Lower lobe of right lung (tissue), 2 donors: ENCODE data around the gene RNF144A. TPM values are rescaled to one million over a fixed set of nuclear protein-coding genes. Genes with fewer than 3 reads are reported as not detected.
A peak's percentile ranks its signal among the peaks of the same experiment; 100 is the strongest.

Source experiments
- ATAC-seq, 2 donors: fragments of 200-7000 bp; cut with Tn5 transposase; one replicate each; pipeline ENCODE4 v1.9.1; 2020 to 2022; ENCODE audit warnings: mild to moderate bottlenecking in 2 of 2, moderate library complexity in 2 of 2
- DNase-seq: peaks from one replicate; pipeline ENCODE4 v3.0.0-alpha.2; 2020
- H3K27ac ChIP-seq: fragments of 200-600 bp; one replicate; pipeline ENCODE4 v1.8.0; 2022
- H3K27me3 ChIP-seq: fragments of 200-600 bp; one replicate; pipeline ENCODE4 v1.8.0; 2022; ENCODE audit warnings: low read depth
- H3K36me3 ChIP-seq: fragments of 200-600 bp; one replicate; pipeline ENCODE4 v1.8.0; 2022; ENCODE audit warnings: mild to moderate bottlenecking
- H3K4me1 ChIP-seq: fragments of 200-600 bp; one replicate; pipeline ENCODE4 v1.8.0; 2022
- H3K4me3 ChIP-seq: fragments of 200-600 bp; one replicate; pipeline ENCODE4 v1.8.0; 2022; ENCODE audit warnings: mild to moderate bottlenecking
- H3K9me3 ChIP-seq: fragments of 200-600 bp; one replicate; pipeline ENCODE4 v1.8.0; 2022
- CTCF ChIP-seq: fragments of 200-600 bp; IDR thresholded peaks from one replicate; pipeline ENCODE4 v1.8.0; 2022; ENCODE audit warnings: antibody characterized with exemption, mild to moderate bottlenecking
- intact Hi-C: fragments of 100-400 bp; cut with DNase I; formaldehyde crosslinking; loops from one replicate; pipeline ENCODE4 v1.11.0; 2022
- total RNA-seq: library from RNA; stranded (reverse); fragmentation: NEBNext Ultra II Directional; extraction: Animal tissue kit (Norgen Biotek cat#: 25700); gene quantifications from one replicate; pipeline ENCODE4 v1.2.1, GENCODE V29; 2021
- donor health status: DM: no; HTN: yes; CAD: no; lungs with severe emphysema.

The RNF144A gene
- total RNA-seq, 1 donor from 2014 or later: 13.9 TPM

- Histone ChIP-seq H3K4me3 (peak overlapping the region; percentile 61), H3K36me3 (no peaks in the 10 kb centered on the region), H3K4me1 (peaks cover 33% of the 10 kb centered on the region), H3K27ac (peak overlapping the region; percentile 76), H3K27me3 (no peaks in the 10 kb centered on the region), H3K9me3 (no peaks in the 10 kb centered on the region)
- intact Hi-C loops: no loop called here
- ATAC-seq: no peak
- DNase-seq: no peak
- TF ChIP-seq CTCF: no peak
Measured at GRCh38 chr2:6878549-6878948, 38.7 kb upstream of the RNF144A start.

GRCh38 chr2:6879011-6879410, 38.2 kb upstream of the RNF144A start:
- peak overlapping the region; percentile 61 for H3K4me3 ChIP-seq
- no peaks in the 10 kb centered on the region for H3K9me3 ChIP-seq
- H3K27me3 ChIP-seq: no peaks in the 10 kb centered on the region
- H3K36me3 ChIP-seq: no peaks in the 10 kb centered on the region
- DNase-seq (no peak), ATAC-seq (no peak)
- H3K4me1 ChIP-seq: peaks cover 34% of the 10 kb centered on the region
- intact Hi-C loops: no loop called here
- no peak for TF ChIP-seq CTCF
- no peak overlapping the region for H3K27ac ChIP-seq

GRCh38 chr2:6880200-6880733, 36.9 kb upstream of the RNF144A start:
- Histone ChIP-seq H3K27ac (peak overlapping the region; percentile 39), H3K36me3 (no peaks in the 10 kb centered on the region)

GRCh38 chr2:6881046-6881445, 36.2 kb upstream of the RNF144A start:
- ATAC-seq (no peak), DNase-seq (no peak)
- intact Hi-C loops: no loop called here
- Histone ChIP-seq H3K36me3 (no peaks in the 10 kb centered on the region), H3K9me3 (no peaks in the 10 kb centered on the region), H3K4me3 (no peak overlapping the region), H3K27ac (no peak overlapping the region), H3K4me1 (peaks cover 34% of the 10 kb centered on the region), H3K27me3 (no peaks in the 10 kb centered on the region)
- no peak for TF ChIP-seq CTCF

More at GRCh38 chr2:6880200-6880733, 36.9 kb upstream of the RNF144A start:
- TF ChIP-seq CTCF: no peak
- peak overlapping the region; percentile 2 for H3K4me3 ChIP-seq
- no peaks in the 10 kb centered on the region for H3K27me3 ChIP-seq
- no peak for ATAC-seq
- no peaks in the 10 kb centered on the region for H3K9me3 ChIP-seq
- intact Hi-C loops: no loop called here
- peaks cover 34% of the 10 kb centered on the region for H3K4me1 ChIP-seq
- no peak for DNase-seq

- H3K9me3 ChIP-seq: no peaks in the 10 kb centered on the region
- H3K4me1 ChIP-seq: peaks cover 33% of the 10 kb centered on the region
- ATAC-seq (no peak), DNase-seq (no peak)
- intact Hi-C loops: no loop called here
- no peaks in the 10 kb centered on the region for H3K27me3 ChIP-seq
- H3K27ac ChIP-seq: no peak overlapping the region
- no peaks in the 10 kb centered on the region for H3K36me3 ChIP-seq
- H3K4me3 ChIP-seq: no peak overlapping the region
- TF ChIP-seq CTCF: no peak
Measured at GRCh38 chr2:6881516-6881915, 35.7 kb upstream of the RNF144A start.
